Activated CD8-positive, alpha-beta memory T cell treated with anti-CD3 and anti-CD28 coated beads for 4 hours (primary cell): Measurements from ENCODE around the gene ITGA5.
"Not testable (repeated sequence)": the region's sequence is repeated elsewhere in the genome, so short reads cannot be mapped to it uniquely, and the experiment has no call there.

Experiments used
- DNase-seq, 2 donors: peaks; one replicate each; pipeline ENCODE4 v3.0.0-alpha.2; 2020; ENCODE audit warnings: low read depth in 2 of 2

Gene ITGA5

GRCh38 chr12:54371328-54372112 is 47.5 kb downstream of the ITGA5 start:
- DNase-seq: no peak

GRCh38 chr12:54370171-54370730 is 48.8 kb downstream of the ITGA5 start:
- DNase-seq: no peak

DNA sequence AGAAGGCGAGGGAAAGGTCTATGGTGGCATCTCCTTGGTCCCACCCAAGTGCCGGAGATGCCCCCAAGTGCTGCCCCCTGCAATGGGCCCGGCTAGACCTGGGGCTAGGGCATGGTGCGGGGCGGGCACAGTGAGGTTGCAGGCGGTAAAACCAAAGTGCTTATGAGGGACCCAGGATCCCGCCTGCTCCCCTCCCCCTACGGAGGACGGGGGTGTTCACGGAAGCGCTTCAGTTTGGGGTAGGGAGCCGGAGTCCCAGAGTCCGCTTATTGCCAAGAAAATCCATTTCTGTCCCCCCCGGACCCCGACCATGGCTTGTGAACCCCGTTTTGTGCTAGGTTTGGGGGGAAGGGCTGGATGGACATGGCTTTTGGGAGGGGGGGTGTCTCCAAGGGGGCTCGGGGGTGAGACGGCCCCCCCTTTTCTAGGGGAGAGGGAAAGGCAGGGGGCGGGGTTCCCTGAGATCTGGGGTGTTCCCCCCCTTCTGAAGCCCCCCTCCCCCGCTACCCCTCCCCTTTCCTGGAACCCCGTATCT is 49.4 kb downstream of the ITGA5 start:
- no peak for DNase-seq

- peak; percentile 74 to 83 for DNase-seq
Measured at GRCh38 chr12:54368709-54369596, 50.1 kb downstream of the ITGA5 start.

GRCh38 chr12:54368025-54368708 is 50.9 kb downstream of the ITGA5 start:
- no peak for DNase-seq

DNA sequence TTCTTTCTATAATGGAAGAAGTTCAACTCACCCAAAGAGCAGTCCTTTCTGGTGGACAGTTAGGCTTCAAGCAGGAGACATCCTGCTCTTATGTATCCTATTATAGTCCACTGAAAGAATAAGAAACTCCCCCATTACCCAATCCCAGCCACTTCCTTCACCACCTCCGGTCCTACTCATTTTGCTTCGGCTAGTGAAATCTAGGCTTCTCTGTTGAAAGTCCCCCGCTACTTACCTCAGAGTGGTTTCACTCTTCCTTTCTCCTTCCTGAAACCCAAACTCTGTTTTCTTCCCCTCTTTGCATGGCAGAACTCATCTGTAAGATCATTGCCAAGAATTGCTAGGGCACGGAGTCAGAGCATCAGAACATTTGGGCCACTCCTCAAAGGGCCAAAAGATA is 54.7 kb downstream of the ITGA5 start, which contains the start of gene GPR84:
TSS of gene GPR84 (minus strand) at position 74 of the 400 bp plus-strand sequence. CDS start 635 bp downstream, outside the sequence.
- no peak for DNase-seq

DNA sequence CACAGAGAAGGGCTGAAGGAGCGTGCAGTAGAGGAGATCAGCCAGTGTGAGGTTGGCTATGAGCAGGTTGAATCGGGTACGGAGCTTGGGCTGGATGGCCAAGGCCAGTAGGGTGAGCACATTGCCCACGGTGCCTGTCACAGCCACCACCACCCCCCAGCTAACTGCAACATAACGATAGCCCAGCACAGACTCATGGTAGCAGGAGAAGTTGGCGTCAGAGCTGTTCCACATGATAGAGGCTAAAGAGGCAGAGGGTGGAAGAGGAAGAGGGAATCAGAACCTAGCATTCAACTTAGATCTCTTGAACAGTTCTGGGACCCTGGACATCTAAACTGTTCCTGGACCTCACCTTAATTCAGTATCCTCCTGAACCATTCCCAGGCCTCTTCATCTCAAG is 55.4 kb downstream of the ITGA5 start:
- no peak for DNase-seq

GRCh38 chr12:54363047-54363446 is 56.0 kb downstream of the ITGA5 start:
- DNase-seq: no peak

DNA sequence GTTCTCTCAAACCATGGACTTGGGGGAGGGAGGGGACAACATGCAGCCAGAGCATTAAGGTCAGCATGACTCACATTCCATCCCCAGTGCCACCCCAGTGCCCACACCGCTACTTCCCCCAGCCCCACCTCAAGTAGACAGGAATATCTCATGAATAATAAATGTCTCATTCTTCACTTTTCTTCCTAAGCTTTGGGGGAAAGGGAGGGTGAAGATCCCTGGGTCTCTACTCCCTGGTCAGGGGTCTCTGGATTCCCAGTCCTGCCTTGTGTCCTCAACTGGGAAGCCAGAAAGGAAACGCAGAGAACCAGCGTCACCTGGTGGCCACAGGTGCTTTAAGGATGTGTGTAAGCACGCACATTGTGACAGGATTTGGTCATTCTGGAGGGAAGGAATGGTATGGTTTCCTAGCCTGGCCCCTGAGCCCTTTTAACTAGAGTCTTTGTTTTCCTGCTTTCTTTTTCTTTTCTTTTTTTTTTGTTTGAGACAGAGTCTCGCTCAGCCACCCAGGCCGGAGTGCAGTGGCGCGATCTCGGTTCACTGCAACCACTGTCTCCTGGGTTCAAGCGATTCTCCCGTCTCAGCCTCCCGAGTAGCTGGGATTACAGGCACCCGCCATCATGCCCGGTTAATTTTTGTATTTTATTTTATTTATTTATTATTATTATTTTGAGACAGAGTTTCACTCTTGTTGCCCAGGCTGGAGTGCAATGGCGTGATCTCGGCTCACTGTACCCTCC is 58.2 kb downstream of the ITGA5 start:
- DNase-seq: no peak

GRCh38 chr12:54359762-54360351 is 59.2 kb downstream of the ITGA5 start:
- no peak for DNase-seq

GRCh38 chr12:54358945-54359761 is 59.9 kb downstream of the ITGA5 start:
- DNase-seq: peak; percentile 80 to 93

GRCh38 chr12:54358191-54358944 is 60.7 kb downstream of the ITGA5 start:
- DNase-seq: peak in 1 of 2 donors; percentile 28

GRCh38 chr12:54357506-54358190 is 61.4 kb downstream of the ITGA5 start:
- DNase-seq: no peak

DNA sequence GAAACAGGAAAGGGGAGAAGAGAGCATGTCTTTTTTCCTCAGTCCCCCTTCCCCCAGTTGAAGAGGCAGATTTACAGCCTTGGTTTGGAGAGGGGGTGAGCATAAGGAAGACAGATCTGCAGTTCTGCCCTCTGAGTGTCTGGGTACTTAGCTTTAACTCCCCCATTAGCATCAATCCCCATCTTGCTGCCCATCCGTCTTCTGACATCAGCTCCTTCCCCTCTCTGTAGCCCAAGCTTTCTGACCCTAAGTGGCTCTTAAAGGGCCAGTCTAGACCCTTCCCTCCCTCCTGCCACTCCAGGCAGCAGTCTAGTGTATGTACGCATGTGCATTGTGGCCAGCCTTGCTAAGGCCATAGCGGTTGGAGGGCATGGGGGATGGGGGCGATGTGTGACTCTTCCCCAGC is 62.1 kb downstream of the ITGA5 start:
- DNase-seq: no peak

GRCh38 chr12:54356228-54356627 is 62.8 kb downstream of the ITGA5 start:
- DNase-seq: no peak

DNA sequence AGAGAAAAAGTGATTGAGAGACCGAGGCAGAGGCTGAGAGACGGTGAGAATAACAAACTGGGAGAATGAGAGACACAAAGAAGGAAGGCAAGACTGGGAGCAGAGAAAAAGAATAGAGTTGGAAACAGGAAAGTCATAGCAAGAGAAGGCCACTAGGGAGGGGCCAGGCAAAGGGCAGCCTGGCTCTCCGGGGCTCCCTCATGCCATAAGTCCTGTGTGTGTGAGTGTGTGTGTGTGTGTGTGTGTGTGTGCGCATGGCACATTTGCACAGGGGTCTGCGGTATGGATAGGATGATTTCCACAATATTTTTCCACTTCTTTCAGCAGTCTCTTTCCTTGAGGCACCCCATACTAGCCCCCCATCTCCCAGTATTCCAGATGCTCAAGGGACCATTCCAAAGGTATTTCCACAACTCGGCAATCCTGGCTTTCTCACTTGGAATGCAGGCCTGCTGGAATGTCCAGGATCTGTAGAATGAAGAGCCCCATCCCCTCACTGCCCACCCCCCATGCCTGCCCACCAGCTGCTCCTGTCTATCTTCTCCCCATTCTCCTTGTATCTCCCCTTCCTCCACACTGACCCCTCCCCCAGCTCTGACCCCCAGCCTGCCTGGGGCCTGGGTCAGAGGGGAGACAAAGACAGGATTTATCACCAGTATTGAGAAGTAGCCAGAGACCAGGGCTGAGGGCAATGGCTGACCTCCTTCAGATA is 63.8 kb downstream of the ITGA5 start:
- DNase-seq: no peak

- not testable (repeated sequence) for DNase-seq
Measured at GRCh38 chr12:54354271-54354670, 64.8 kb downstream of the ITGA5 start.
